Measurements from ENCODE around the gene EIF4ENIF1. TPM values are rescaled to one million over a fixed set of nuclear protein-coding genes. Genes with fewer than 3 reads are reported as not detected.

Gene EIF4ENIF1
- total and polyA plus RNA-seq, 2 experiments from 2014 or later, result 10.8 to 13.4 TPM

- no peaks in the 10 kb centered on the region; the same call in 1 of the 2 replicates for H4K20me1 ChIP-seq (replicated peaks; ENCODE audit: insufficient read depth)
- peak overlapping the region; percentile 89 for H3K4me3 Mint-ChIP-seq
- peaks cover 11% of the 10 kb centered on the region; the same call in 2 of the 3 replicates for H3K36me3 Mint-ChIP-seq (ENCODE audit: low read depth)
- H3K36me3 ChIP-seq (ENCODE audit: insufficient read depth), result no peaks in the 10 kb centered on the region
- H3K9me2 ChIP-seq (ENCODE audit: insufficient read depth), result peaks cover 3% of the 10 kb centered on the region; the same call in 1 of the 2 replicates
- peaks cover 14% of the 10 kb centered on the region for H3K9me3 Mint-ChIP-seq
- peak overlapping the region; percentile 95 for H3K4me2 ChIP-seq
- no peak for ATAC-seq
- no peak overlapping the region for H3K27ac ChIP-seq (ENCODE audit: low read depth)
- no peaks in the 10 kb centered on the region for H3K27me3 ChIP-seq (ENCODE audit: insufficient read depth)
- TF ChIP-seq JUNB (IDR thresholded peaks at IDR 0.05; ENCODE audit: unreplicated experiment) (no peak), REST (IDR thresholded peaks at IDR 0.05; ENCODE audit: unreplicated experiment) (no peak), ZNF331 (CRISPR knock-in tag; IDR thresholded peaks at IDR 0.05; ENCODE audit: low read depth) (no peak), ZNF462 (CRISPR knock-in tag; IDR thresholded peaks at IDR 0.05) (no peak), EZH2phosphoT487 (IDR thresholded peaks at IDR 0.05; ENCODE audit: unreplicated experiment) (no peak), NANOG (IDR thresholded peaks at IDR 0.05; ENCODE audit: borderline replicate concordance) (no peak), ETS1 (IDR thresholded peaks at IDR 0.05) (no peak), STAT1 (IDR thresholded peaks at IDR 0.05; ENCODE audit: unreplicated experiment) (no peak), CTCF (conservative IDR thresholded peaks at IDR 0.05; ENCODE audit: low read depth in 2 of 2) (no peak), POLR2AphosphoS5 (IDR thresholded peaks at IDR 0.05; ENCODE audit: low read depth) (no peak), EZH2 (IDR thresholded peaks at IDR 0.05; ENCODE audit: low read depth, unreplicated experiment) (no peak), CREB1 (CRISPR knock-in tag; IDR thresholded peaks at IDR 0.05; ENCODE audit: low read depth) (no peak), ZNF114 (CRISPR knock-in tag; IDR thresholded peaks at IDR 0.05) (no peak)
- no peak overlapping the region for H3K27ac Mint-ChIP-seq
- peaks cover 16% of the 10 kb centered on the region for H3K4me1 Mint-ChIP-seq
- peaks cover 17% of the 10 kb centered on the region for H3F3A ChIP-seq (replicated peaks; ENCODE audit: low read depth)
- H3K79me2 ChIP-seq (replicated peaks; ENCODE audit: insufficient read depth), result peaks cover 13% of the 10 kb centered on the region; the same call in 1 of the 2 replicates
- H3K4me1 ChIP-seq (ENCODE audit: insufficient read depth), result peaks cover 29% of the 10 kb centered on the region
- H3K27me3 Mint-ChIP-seq (ENCODE audit: insufficient read depth, low read depth, poor library complexity), result peaks cover 9% of the 10 kb centered on the region
- peak overlapping the region; percentile 100; the same call in 1 of the 2 replicates for H2AFZ ChIP-seq
- no peak for DNase-seq (ENCODE audit: low spot score)
- H3K4me3 ChIP-seq, result peak overlapping the region; percentile 90
These were observed 5.7 kb upstream of the EIF4ENIF1 start for GRCh38 chr22:31495343-31495742.
